GM21576 (cell line): ENCODE results near the gene DCTN3.

Experiments used
- ATAC-seq: cut with Tn5 transposase; IDR thresholded peaks from one replicate; pipeline ENCODE4 v1.9.1; 2021; ENCODE audit warnings: mild to moderate bottlenecking, moderate library complexity; ENCODE audit not compliant: unreplicated experiment

The DCTN3 gene

GRCh38 chr9:34575241-34575640 lies 45.1 kb downstream of the DCTN3 start:
- ATAC-seq: no peak

- ATAC-seq: no peak
Measured at GRCh38 chr9:34574571-34574970, 45.7 kb downstream of the DCTN3 start.

- no peak for ATAC-seq
Measured at GRCh38 chr9:34573599-34574325, 46.5 kb downstream of the DCTN3 start.

GRCh38 chr9:34572628-34573027 lies 47.7 kb downstream of the DCTN3 start:
- no peak for ATAC-seq

GRCh38 chr9:34572092-34572491 lies 48.2 kb downstream of the DCTN3 start:
- no peak for ATAC-seq

- no peak for ATAC-seq
Measured at GRCh38 chr9:34571481-34571810, 48.8 kb downstream of the DCTN3 start.

GRCh38 chr9:34570809-34571480 lies 49.4 kb downstream of the DCTN3 start:
- ATAC-seq: no peak

GRCh38 chr9:34570376-34570775 lies 49.9 kb downstream of the DCTN3 start:
- ATAC-seq: no peak

GRCh38 chr9:34568774-34569173 lies 51.5 kb downstream of the DCTN3 start:
- no peak for ATAC-seq

GRCh38 chr9:34568133-34568532 lies 52.2 kb downstream of the DCTN3 start:
- no peak for ATAC-seq

- ATAC-seq: no peak
Measured at GRCh38 chr9:34566972-34567371, 53.3 kb downstream of the DCTN3 start.

- ATAC-seq: no peak
Measured at GRCh38 chr9:34566322-34566721, 54.0 kb downstream of the DCTN3 start.

- ATAC-seq: no peak
Measured at GRCh38 chr9:34565856-34566255, 54.4 kb downstream of the DCTN3 start.

GRCh38 chr9:34564617-34565016 lies 55.7 kb downstream of the DCTN3 start:
- no peak for ATAC-seq
